Breast epithelium (tissue), 4 donors: ENCODE measurements around the gene NOS1AP. TPM values are rescaled to one million over a fixed set of nuclear protein-coding genes. Genes with fewer than 3 reads are reported as not detected.

ENCODE experiments used
- DNase-seq, 2 donors: peaks; one replicate each; pipeline ENCODE4 v3.0.0-alpha.2; 2019; ENCODE audit warnings: low spot score in 2 of 2
- H3K27ac ChIP-seq, 2 donors: fragments of 200-600 bp; sonication (generic) in 1 of 2; one replicate each; pipeline ENCODE4 v1.5.1; 2016 to 2019; ENCODE audit warnings: mild to moderate bottlenecking in 1 of 2
- H3K27me3 ChIP-seq, 2 donors: fragments of 200-600 bp; sonication (generic) in 1 of 2; one replicate each; pipeline versions ENCODE4 v1.5.1 to v1.6.0; 2017 to 2019; ENCODE audit warnings: control low read depth in 1 of 2, mild to moderate bottlenecking in 1 of 2
- H3K36me3 ChIP-seq: fragments of 200-600 bp; one replicate; pipeline ENCODE4 v1.5.1; 2019
- H3K4me1 ChIP-seq, 2 donors: fragments of 200-600 bp; sonication (generic); one replicate each; pipeline ENCODE4 v1.5.1; 2016 to 2019; ENCODE audit warnings: control low read depth in 1 of 2
- H3K4me3 ChIP-seq, 3 donors: fragments of 200-600 bp; sonication (generic); 1 replicate in 2 of 3; 2 replicates in 1 of 3; pipeline ENCODE4 v1.5.1; 2016 to 2019; ENCODE audit warnings: mild to moderate bottlenecking in 3 of 3, moderate library complexity in 2 of 3
- H3K9me3 ChIP-seq, 2 donors: fragments of 200-600 bp; sonication (generic) in 1 of 2; one replicate each; pipeline ENCODE4 v1.5.1; 2016 to 2019; ENCODE audit warnings: control low read depth in 1 of 2
- CTCF ChIP-seq, 3 donors: fragments of 450-650 bp; IDR thresholded peaks; one replicate each; pipeline ENCODE4 v1.5.1; 2016 to 2017; ENCODE audit warnings: antibody characterized with exemption in 3 of 3, mild to moderate bottlenecking in 3 of 3, moderate library complexity in 3 of 3
- POLR2A ChIP-seq: fragments of 450-650 bp; IDR thresholded peaks from one replicate; pipeline ENCODE4 v1.6.1; 2016; ENCODE audit warnings: antibody characterized with exemption, mild to moderate bottlenecking, moderate library complexity
- POLR2AphosphoS5 ChIP-seq, 3 donors: sonication (generic); formaldehyde crosslinking; IDR thresholded peaks; one replicate each; pipeline ENCODE4 v1.6.1; 2017; ENCODE audit warnings: antibody characterized with exemption in 3 of 3
- intact Hi-C: fragments of 100-400 bp; cut with DNase I; formaldehyde crosslinking; loops from one replicate; pipeline ENCODE4 v1.15.1; 2023; ENCODE audit warnings: low total_unique reads
- total RNA-seq, 3 donors: library from RNA; depleted of rRNA; stranded (reverse); fragments of >200 nt; gene quantifications; one replicate each; pipeline ENCODE4 v1.1.0, GENCODE V29; 2016

The NOS1AP gene
- total RNA-seq, 3 donors from 2014 or later, result 2.2 to 17.6 (median 11.8) TPM

DNA sequence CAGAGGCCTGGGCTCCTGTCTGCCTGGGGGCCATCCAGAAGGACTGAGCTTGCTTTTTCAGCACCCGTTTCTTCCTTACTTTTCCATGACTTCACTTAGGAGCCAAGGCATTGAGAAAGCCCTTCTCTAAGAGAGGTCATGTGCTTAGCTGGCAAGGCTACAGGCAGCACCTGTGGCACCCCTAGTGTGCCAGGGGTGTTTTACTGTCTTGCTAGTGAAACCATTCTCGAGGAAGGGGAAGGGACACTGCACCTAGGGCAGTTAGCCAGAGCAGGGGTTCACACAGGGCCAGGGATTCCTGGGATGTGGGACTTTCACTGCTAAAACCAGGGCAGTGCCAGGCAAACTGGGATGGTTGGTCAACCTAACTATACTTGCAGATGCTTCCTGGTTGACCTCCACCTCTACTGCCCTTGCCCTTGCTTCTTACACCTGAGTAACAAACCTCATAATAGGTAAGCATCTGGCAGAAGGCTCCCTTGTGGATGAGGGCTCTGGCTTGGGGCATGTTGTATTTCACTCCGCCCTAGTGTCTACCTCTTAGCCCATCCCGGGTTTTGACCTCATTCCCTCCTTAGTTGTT, 69.2 kb downstream of the NOS1AP start:
- Histone ChIP-seq H3K36me3 (no peaks in the 10 kb centered on the region), H3K4me3 (no peak overlapping the region), H3K27me3 (no peaks in the 10 kb centered on the region), H3K4me1 (no peaks in the 10 kb centered on the region), H3K9me3 (no peaks in the 10 kb centered on the region), H3K27ac (no peak overlapping the region)
- TF ChIP-seq POLR2AphosphoS5 (IDR thresholded peaks at IDR 0.05) (no peak), POLR2A (no peak)
- intact Hi-C loops, result no loop called here
- no peak for DNase-seq

DNA sequence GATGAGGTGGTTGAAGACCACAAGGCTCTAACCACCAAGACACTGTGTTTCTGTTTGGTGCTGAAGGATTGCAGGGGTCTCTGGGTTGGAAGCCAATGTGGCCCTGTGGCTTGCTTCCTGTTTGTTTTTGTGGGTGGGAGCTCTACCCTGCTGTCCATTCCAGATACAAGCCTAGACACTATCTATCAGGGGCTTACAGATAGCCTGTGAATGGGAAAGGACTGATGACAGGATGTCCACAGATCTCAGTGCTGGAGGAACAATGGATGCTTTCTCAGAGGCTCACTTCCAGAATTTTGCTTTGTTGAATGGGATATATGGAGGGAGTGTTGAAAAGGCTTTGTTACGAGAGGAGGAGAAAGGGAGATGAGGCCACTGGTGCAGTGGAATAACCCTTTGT, 69.7 kb downstream of the NOS1AP start:
- Histone ChIP-seq H3K27me3 (no peaks in the 10 kb centered on the region), H3K4me1 (no peaks in the 10 kb centered on the region), H3K4me3 (no peak overlapping the region), H3K36me3 (no peaks in the 10 kb centered on the region), H3K27ac (no peak overlapping the region), H3K9me3 (no peaks in the 10 kb centered on the region)
- DNase-seq, result no peak
- TF ChIP-seq POLR2AphosphoS5 (IDR thresholded peaks at IDR 0.05) (no peak), CTCF (IDR thresholded peaks at IDR 0.05) (no peak), POLR2A (no peak)
- intact Hi-C loops, result no loop called here

DNA sequence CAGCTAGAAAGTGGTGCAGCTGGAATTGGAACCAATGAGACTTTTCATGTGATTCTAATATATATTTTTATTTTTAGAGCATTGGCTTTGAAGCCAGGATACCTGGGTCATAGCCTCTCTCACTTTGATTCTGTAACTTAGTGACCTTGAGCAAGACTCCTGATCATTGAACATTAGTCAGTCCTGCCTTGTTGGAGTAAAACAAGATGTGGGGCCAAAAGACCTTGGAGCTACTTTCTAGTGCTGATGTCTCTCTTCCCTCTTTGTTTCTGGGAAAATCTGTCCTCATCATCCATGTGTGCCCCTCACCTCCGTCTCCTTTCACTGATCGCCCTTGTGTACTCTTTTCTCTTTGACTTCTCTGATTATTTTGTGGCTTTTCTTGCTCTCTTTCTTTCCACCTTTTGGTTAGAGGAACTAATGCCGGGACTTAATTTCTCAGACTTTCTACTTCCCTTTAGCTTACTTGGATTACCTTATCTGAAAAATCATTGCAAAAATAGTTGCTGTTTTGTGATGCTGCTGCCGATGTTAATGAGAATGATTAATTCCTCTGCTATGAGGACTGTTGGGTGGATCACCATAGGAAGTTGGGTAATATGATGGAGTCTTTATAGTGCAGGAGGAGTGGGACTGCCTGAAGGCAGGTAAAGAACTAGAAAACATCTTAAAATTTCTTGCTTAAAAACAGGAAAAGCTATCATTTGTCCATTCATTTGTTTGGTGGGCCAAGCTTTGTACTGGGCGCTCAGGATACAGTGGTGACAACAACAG, 72.0 kb downstream of the NOS1AP start:
- no peaks in the 10 kb centered on the region for H3K27me3 ChIP-seq
- no peaks in the 10 kb centered on the region for H3K9me3 ChIP-seq
- H3K4me1 ChIP-seq, result no peaks in the 10 kb centered on the region
- no peak overlapping the region for H3K4me3 ChIP-seq
- no peak for DNase-seq
- H3K27ac ChIP-seq, result no peak overlapping the region
- intact Hi-C loops, result no loop called here
- TF ChIP-seq CTCF (IDR thresholded peaks at IDR 0.05), result no peak
- TF ChIP-seq POLR2A, result no peak
- TF ChIP-seq POLR2AphosphoS5 (IDR thresholded peaks at IDR 0.05), result no peak
- H3K36me3 ChIP-seq, result no peaks in the 10 kb centered on the region

GRCh38 chr1:162142968-162143367, 73.5 kb downstream of the NOS1AP start:
- no peak overlapping the region for H3K27ac ChIP-seq

GRCh38 chr1:162144268-162144667, 74.8 kb downstream of the NOS1AP start:
- Histone ChIP-seq H3K9me3 (no peaks in the 10 kb centered on the region), H3K27me3 (no peaks in the 10 kb centered on the region), H3K27ac (no peak overlapping the region), H3K36me3 (no peaks in the 10 kb centered on the region), H3K4me1 (no peaks in the 10 kb centered on the region), H3K4me3 (no peak overlapping the region)
- TF ChIP-seq CTCF (IDR thresholded peaks at IDR 0.05), result no peak
- no peak for TF ChIP-seq POLR2AphosphoS5 (IDR thresholded peaks at IDR 0.05)
- TF ChIP-seq POLR2A, result no peak
- intact Hi-C loops, result no loop called here
- no peak for DNase-seq

More at GRCh38 chr1:162142968-162143367, 73.5 kb downstream of the NOS1AP start:
- no peak for DNase-seq
- H3K9me3 ChIP-seq, result no peaks in the 10 kb centered on the region
- intact Hi-C loops, result no loop called here
- H3K27me3 ChIP-seq, result no peaks in the 10 kb centered on the region
- no peaks in the 10 kb centered on the region for H3K36me3 ChIP-seq
- TF ChIP-seq POLR2AphosphoS5 (IDR thresholded peaks at IDR 0.05) (no peak), POLR2A (no peak), CTCF (IDR thresholded peaks at IDR 0.05) (no peak)
- H3K4me1 ChIP-seq, result no peaks in the 10 kb centered on the region
- H3K4me3 ChIP-seq, result no peak overlapping the region
